ENCODE measurements around the gene HOXB13. TPM values are rescaled to one million over a fixed set of nuclear protein-coding genes. Genes with fewer than 3 reads are reported as not detected.
A peak's percentile ranks its signal among the peaks of the same experiment; 100 is the strongest.

Gene HOXB13
- total RNA-seq = not detected

DNA sequence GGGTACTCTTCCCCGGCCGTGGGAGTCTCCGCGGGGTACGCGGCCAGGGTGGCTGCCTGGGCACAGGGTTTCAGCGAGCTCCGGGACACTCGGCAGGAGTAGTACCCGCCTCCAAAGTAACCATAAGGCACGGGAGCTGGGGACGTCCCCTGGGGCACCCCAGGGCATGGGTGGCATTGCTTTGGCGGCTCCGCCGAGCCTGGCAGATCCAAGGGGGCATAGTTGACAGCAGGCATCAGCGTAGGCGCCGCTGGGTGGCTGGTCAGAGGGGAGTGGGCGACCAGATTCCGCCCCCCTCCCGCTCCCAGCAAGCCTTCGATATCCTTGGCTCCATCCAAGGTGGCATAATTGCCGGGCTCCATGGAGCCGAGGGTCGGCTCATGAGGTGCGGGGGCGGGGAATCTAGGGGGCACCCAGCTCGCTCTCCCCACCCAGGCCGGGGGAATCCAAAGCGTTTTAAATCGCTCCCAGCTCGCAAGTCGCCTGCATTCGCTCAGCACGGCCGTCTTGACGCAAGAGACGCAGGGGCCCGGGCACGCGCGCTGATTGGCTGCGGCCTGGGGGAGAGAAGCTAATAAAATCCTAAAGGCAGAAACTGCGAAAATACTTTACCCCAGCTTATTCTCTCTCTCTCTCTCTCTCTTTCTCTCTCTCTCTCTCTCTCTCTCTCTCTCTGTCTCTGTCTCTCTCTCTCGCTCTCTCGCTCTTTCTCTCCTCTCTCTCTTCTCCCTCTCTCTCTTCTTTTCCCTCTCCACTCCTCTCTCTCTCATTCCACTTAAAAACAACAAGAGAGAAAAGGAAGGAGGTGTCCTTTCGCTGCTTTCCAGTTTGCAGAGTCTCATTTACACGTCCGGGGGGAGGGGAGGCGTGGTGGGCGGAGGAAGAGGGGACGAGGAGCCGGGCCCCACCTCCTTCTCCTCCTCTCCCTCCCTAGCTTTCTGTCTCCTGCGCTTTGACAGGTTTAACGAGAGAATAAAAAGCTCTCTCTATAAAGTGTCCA is at the start of gene HOXB13:
HOXB13 (minus strand) TSS at position 519 of the 1,000 bp plus-strand sequence; CDS start at position 362, 157 bp downstream.
- no peaks in the 10 kb centered on the region for H3K9me3 Mint-ChIP-seq
- H3K27me3 Mint-ChIP-seq = peaks cover 57 to 92% of the 10 kb centered on the region in 2 donors
- peaks cover 25 to 28% of the 10 kb centered on the region in 2 donors for H3K4me1 Mint-ChIP-seq (ENCODE audit: low read depth in 2 of 2)
- H3K36me3 Mint-ChIP-seq = peaks cover 4% of the 10 kb centered on the region
- H3K27ac Mint-ChIP-seq = no peak within 1 kb of the TSS
- H3K4me3 Mint-ChIP-seq = peak within 1 kb of the TSS; percentile 67
- no peak for ATAC-seq
- no peak for DNase-seq (ENCODE audit: low spot score)

DNA sequence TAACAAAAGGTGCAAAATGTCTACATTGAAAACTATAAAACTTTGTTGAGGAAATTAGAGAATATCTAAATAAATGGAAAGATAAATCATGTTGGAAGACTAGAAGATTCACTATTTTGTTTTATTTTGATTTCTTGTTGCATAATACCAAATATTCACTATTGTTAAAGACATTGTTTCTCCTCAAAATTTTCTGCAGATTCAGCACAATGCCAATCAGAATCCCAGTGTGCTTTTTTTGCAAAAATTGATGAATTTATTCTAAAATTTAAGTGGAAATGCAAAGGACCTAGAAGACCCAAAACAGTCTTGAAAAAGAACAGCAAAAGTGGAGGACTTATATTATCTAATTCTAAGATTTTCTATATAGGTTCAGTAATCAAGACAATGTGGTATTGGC is 48.1 kb upstream of the HOXB13 start:
- Mint-ChIP-seq H3K36me3 (no peaks in the 10 kb centered on the region), H3K27ac (no peak overlapping the region), H3K4me1 (ENCODE audit: low read depth in 2 of 2) (no peaks in the 10 kb centered on the region), H3K27me3 (peaks cover 21 to 34% of the 10 kb centered on the region in 2 donors), H3K4me3 (no peak overlapping the region), H3K9me3 (no peaks in the 10 kb centered on the region)
- no peak for DNase-seq (ENCODE audit: low spot score)
- no peak for ATAC-seq

DNA sequence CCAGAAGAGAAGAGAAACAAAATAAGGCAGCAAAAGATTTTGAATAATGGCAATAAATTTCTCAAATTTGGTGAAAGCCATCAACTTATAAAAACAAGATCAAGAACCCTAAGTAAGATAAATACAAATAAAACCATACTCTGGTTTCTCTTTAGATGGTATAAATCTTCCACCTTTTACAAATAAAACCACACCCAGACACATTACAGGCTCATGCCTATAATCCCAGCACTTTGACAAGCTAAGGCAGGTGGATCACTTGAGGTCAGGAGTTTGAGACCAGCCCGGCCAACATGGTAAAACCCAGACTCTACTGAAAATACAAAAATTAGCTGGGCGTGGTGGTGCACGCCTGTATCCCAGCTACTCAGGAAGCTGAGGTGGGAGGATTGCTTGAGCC is 44.7 kb upstream of the HOXB13 start:
- ATAC-seq (no peak), DNase-seq (ENCODE audit: low spot score) (no peak)
- H3K4me3 Mint-ChIP-seq = no peak overlapping the region
- H3K27me3 Mint-ChIP-seq = peaks cover 23 to 28% of the 10 kb centered on the region in 2 donors
- H3K36me3 Mint-ChIP-seq = no peaks in the 10 kb centered on the region
- peaks cover 0 to 4% of the 10 kb centered on the region in 2 donors for H3K4me1 Mint-ChIP-seq (ENCODE audit: low read depth in 2 of 2)
- no peak overlapping the region for H3K27ac Mint-ChIP-seq
- H3K9me3 Mint-ChIP-seq = no peaks in the 10 kb centered on the region

DNA sequence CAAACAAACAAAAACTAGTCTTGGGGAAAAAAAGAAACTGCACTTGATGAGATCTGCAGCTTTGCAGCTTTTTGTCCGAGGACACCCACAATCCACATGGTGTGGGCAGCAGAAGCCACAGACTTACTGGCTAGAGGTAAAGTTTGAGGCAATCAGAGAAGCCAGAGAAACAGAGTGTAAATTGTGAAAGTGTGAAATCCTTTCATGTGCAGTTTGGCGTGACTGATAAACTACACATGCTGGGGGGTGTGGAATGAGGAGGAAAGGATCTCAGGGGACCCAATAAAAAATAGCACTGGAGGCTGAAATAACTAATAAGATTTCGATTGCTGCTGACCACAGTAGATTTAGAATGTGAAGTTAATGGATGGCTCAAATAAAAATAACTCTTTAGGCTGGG is 42.4 kb upstream of the HOXB13 start:
- Mint-ChIP-seq H3K9me3 (no peaks in the 10 kb centered on the region), H3K36me3 (no peaks in the 10 kb centered on the region), H3K4me1 (ENCODE audit: low read depth in 2 of 2) (peaks cover 0 to 4% of the 10 kb centered on the region in 2 donors), H3K4me3 (no peak overlapping the region), H3K27me3 (peaks cover 23% of the 10 kb centered on the region in 2 donors), H3K27ac (no peak overlapping the region)
- ATAC-seq = no peak
- DNase-seq (ENCODE audit: low spot score) = no peak

DNA sequence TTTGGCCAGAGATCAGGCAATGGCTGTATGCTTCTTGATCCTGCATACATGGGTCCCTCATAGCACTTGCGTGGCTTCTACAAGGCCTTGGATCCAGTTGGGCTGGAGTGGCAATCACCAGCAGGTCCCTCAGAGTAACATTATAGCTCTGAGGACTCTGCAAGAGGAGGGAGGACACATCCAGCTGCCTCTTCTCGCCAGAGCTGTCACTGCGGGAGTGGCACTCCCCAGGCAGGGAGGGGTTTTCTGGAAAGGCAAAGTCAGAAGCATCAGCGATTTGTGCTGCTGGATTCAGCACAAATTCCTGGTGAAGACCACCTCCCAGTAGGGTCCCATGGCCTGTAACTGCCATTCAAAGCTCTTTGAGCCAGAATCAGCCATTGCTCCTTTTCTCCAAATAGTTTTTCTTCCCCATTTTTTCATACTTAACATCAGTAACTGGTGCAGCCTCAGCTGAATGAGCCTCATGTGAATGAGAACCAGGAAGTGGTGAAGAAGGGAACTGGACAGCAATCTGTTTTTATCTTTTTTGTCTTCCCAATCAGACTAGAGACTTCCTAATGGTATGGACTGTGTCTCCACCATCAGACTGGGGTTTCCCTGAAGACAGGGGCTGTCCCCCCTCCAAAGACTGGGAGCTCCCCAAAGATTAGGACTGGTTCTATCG is 40.6 kb upstream of the HOXB13 start:
- Mint-ChIP-seq H3K36me3 (no peaks in the 10 kb centered on the region), H3K4me3 (no peak overlapping the region), H3K27ac (no peak overlapping the region), H3K27me3 (peaks cover 18 to 30% of the 10 kb centered on the region in 2 donors), H3K4me1 (ENCODE audit: low read depth in 2 of 2) (peaks cover 0 to 4% of the 10 kb centered on the region in 2 donors), H3K9me3 (no peaks in the 10 kb centered on the region)
- ATAC-seq (no peak), DNase-seq (ENCODE audit: low spot score) (no peak)

DNA sequence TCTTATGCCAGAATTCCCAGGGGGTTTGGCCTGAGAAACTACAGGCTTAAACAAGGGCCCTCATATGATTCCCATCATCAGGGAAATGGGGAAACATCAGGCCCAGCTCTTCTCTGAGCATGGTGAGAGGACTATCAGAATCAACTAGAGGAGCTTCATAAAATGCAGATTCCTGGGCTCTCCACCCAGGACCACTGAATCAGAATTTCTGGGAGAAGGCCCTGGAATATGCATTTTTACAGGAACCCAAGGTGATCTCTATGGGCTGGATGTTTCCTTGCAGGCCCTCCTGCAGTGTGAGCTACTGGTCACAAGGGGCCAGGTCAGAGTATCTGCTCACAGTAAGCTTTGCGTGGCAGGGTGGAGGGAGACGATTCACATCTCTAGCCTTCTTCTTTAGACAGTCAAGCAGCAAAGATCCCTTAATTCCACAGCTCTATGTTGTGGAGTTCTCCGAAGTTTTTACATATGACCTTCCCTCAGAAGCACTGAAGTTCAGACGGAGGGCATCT is 38.8 kb upstream of the HOXB13 start:
- Mint-ChIP-seq H3K9me3 (no peaks in the 10 kb centered on the region), H3K36me3 (no peaks in the 10 kb centered on the region), H3K4me1 (ENCODE audit: low read depth in 2 of 2) (peaks cover 0 to 4% of the 10 kb centered on the region in 2 donors), H3K27ac (no peak overlapping the region), H3K27me3 (peaks cover 26 to 40% of the 10 kb centered on the region in 2 donors), H3K4me3 (no peak overlapping the region)
- ATAC-seq (no peak), DNase-seq (ENCODE audit: low spot score) (no peak)

DNA sequence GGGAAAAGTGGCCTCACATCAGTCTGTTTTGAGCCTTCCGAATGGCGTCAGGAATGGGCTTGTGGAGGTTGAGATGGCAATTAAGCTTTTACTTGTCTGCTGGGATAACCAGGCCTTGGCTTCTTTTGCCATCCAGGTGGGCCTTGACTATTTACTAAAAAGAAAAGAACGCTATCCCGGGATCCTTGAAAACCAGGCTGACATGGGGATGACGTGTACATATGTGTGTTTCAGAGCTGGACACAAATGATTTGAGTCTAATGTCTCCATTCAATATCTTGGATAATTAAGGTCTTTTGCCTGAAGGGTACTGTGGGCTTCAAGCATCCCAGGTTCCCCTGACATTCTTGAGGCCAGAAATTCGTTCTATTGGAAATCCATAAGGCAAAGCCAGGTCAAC is 32.6 kb upstream of the HOXB13 start:
- Mint-ChIP-seq H3K4me3 (no peak overlapping the region), H3K4me1 (ENCODE audit: low read depth in 2 of 2) (no peaks in the 10 kb centered on the region), H3K9me3 (no peaks in the 10 kb centered on the region), H3K27ac (no peak overlapping the region), H3K36me3 (no peaks in the 10 kb centered on the region), H3K27me3 (peaks cover 46 to 63% of the 10 kb centered on the region in 2 donors)
- DNase-seq (ENCODE audit: low spot score) (no peak), ATAC-seq (no peak)

DNA sequence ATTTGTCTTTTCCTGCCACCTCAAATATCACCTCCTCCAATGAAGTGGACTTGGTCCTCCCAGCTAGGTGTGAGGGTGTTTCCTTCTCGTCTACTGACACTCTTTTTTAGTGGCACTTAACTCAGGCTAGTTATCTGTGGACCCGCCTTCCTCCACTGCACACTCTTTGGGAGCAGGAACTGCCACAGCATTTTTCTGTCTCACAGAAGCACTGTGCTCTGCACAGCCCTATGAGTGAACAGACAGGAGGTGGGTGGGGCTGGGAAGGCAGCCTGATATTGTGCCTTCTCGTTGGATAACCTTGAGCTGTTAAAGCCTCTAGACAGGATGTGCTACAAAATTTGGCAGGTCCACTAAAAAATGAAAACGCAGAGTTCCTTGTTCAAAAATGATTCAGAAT is 31.9 kb upstream of the HOXB13 start:
- no peak for DNase-seq (ENCODE audit: low spot score)
- H3K27ac Mint-ChIP-seq = no peak overlapping the region
- no peak for ATAC-seq
- no peaks in the 10 kb centered on the region for H3K36me3 Mint-ChIP-seq
- no peaks in the 10 kb centered on the region for H3K9me3 Mint-ChIP-seq
- H3K4me1 Mint-ChIP-seq (ENCODE audit: low read depth in 2 of 2) = no peaks in the 10 kb centered on the region
- H3K4me3 Mint-ChIP-seq = no peak overlapping the region
- H3K27me3 Mint-ChIP-seq = peaks cover 52 to 67% of the 10 kb centered on the region in 2 donors

DNA sequence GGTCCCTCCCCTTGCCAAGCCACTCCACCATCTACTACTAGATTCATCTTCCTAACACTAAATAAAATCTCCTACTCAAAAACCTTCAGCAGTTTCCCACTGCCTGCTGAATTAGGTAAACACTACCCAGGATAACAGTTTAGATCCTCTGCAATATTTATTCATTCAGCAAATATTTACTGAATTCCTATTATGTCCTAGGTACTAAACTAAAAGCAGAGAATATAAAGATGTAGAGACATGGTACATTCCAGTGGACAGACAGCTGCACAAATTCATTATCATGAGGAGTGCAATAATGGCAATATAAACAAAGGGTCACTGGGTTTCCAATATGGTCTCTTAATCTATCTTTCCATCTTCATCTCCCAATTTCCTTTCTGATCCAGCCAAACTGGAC is 30.7 kb upstream of the HOXB13 start:
- Mint-ChIP-seq H3K9me3 (no peaks in the 10 kb centered on the region), H3K4me1 (ENCODE audit: low read depth in 2 of 2) (peaks cover 0 to 2% of the 10 kb centered on the region in 2 donors), H3K27me3 (peaks cover 54 to 66% of the 10 kb centered on the region in 2 donors), H3K27ac (no peak overlapping the region), H3K4me3 (no peak overlapping the region), H3K36me3 (no peaks in the 10 kb centered on the region)
- DNase-seq (ENCODE audit: low spot score) = no peak
- no peak for ATAC-seq

DNA sequence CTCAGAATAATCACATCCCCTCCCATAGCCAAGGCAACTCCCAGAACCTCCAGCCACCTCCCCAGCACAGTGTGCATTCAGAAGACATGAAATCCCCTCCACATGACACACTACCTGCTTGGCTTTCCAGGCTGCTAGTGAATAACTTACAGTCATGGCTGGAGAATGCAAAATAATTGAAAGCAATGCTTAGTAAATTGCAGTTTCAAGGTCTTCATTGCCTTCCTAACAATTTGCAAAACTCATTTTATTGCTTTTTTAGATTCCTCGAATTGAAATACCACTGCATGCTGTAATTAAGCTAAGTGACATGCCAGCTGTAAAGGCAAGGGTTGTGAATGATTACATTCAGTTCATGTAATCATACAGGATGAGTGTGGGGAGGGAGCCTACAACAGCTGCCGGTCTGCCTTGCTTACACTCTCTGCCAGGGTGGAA is 29.0 kb upstream of the HOXB13 start:
- DNase-seq (ENCODE audit: low spot score) = no peak
- Mint-ChIP-seq H3K4me3 (no peak overlapping the region), H3K27me3 (peaks cover 58 to 66% of the 10 kb centered on the region in 2 donors), H3K4me1 (ENCODE audit: low read depth in 2 of 2) (peaks cover 0 to 2% of the 10 kb centered on the region in 2 donors), H3K27ac (no peak overlapping the region), H3K36me3 (no peaks in the 10 kb centered on the region), H3K9me3 (no peaks in the 10 kb centered on the region)
- ATAC-seq = no peak

DNA sequence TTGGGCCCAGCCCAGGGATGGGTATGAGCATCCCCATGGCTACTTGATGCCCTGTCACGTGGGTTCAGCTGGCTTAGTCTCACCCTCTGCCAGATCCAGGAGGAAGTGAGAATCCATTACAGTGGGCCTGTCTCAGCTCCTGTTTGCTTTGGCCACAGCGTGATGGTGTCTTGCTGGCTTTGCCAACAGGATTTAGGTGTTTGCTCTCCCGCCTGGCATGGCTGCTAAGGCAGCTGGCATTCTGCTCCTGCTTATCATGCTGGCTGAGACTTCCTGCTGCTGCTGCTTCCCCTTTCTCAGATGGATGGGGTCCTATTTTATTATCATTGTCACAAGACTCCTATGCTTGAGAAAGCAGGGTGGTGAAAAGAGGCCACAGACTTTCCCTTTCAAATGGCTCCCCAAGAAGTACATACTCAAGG is 28.3 kb upstream of the HOXB13 start:
- peaks cover 0 to 2% of the 10 kb centered on the region in 2 donors for H3K4me1 Mint-ChIP-seq (ENCODE audit: low read depth in 2 of 2)
- no peak for ATAC-seq

DNA sequence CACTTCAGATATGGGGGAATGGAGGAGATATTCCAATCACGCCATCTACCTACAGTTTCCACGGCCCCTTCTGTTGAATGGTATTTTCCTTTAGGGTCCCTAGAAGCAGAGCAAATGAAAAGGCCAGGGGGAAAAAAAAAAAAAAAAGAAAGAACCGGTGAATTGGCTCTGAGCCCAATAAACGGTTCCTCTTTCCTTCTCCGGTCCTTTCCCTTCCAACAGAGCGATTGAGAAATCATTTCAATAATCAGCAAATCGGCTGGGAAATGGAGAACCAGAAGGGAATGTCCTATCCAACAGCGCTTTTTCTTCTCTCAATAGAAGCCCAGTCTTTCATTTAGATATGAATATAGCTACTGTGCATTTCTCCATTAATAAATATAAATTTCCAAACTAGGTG is 26.8 kb upstream of the HOXB13 start:
- H3K4me1 Mint-ChIP-seq (ENCODE audit: low read depth in 2 of 2) = peaks cover 0 to 2% of the 10 kb centered on the region in 2 donors
- H3K9me3 Mint-ChIP-seq = no peaks in the 10 kb centered on the region
- no peak overlapping the region for H3K4me3 Mint-ChIP-seq
- DNase-seq (ENCODE audit: low spot score) (no peak), ATAC-seq (no peak)
- H3K27ac Mint-ChIP-seq = no peak overlapping the region
- peaks cover 58 to 68% of the 10 kb centered on the region in 2 donors for H3K27me3 Mint-ChIP-seq
- no peaks in the 10 kb centered on the region for H3K36me3 Mint-ChIP-seq

More for the DNA sequence above, 28.3 kb upstream of the HOXB13 start:
- DNase-seq (ENCODE audit: low spot score) = no peak
- no peaks in the 10 kb centered on the region for H3K9me3 Mint-ChIP-seq
- no peak overlapping the region for H3K4me3 Mint-ChIP-seq
- peaks cover 57 to 66% of the 10 kb centered on the region in 2 donors for H3K27me3 Mint-ChIP-seq
- no peak overlapping the region for H3K27ac Mint-ChIP-seq
- H3K36me3 Mint-ChIP-seq = no peaks in the 10 kb centered on the region

DNA sequence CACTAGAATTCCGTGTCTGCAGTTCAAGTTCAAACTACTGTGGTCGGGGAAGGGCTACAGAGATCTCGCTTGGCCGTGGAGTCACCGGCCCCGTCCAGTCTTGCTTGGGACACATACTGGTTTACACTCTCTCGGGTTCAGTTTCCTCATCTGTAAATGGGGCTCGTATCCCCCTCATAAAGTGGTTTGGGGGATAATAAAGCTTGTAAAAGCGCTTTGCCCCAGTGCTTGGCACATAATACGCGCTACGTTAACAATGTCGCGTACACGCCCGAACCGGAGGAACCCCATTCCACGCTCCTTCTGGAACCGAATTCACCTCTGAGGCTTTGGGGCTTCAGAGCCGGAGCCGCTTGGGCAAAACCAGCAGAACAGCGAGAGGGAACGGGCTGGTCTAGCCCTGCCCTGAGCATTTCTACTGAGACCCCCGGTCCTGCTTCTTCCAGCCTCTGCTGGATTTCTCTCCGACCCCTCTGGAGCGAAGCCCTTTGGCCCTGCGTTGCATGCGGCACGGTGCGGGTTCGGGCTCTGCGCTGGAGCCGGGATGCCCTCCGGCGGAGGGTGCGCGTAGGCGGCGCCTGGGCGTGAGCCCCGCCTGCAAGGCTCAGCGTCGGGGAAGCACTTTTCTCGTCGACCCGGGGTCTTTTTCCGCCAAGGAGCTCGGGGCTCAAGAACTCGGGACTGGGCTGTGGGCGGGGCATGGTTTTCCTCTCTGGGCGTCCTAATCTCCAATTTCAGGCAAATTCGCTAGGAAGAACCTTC is 26.1 kb upstream of the HOXB13 start:
- ATAC-seq = no peak
- peaks cover 57 to 67% of the 10 kb centered on the region in 2 donors for H3K27me3 Mint-ChIP-seq
- peaks cover 0 to 2% of the 10 kb centered on the region in 2 donors for H3K4me1 Mint-ChIP-seq (ENCODE audit: low read depth in 2 of 2)
- no peaks in the 10 kb centered on the region for H3K36me3 Mint-ChIP-seq
- no peaks in the 10 kb centered on the region for H3K9me3 Mint-ChIP-seq
- no peak overlapping the region for H3K4me3 Mint-ChIP-seq
- no peak for DNase-seq (ENCODE audit: low spot score)
- H3K27ac Mint-ChIP-seq = no peak overlapping the region

Measured in natural killer cell treated with Interleukin-12 subunit alpha and Interleukin-12 subunit beta and Interleukin-15 and Interleukin-18, amount 100 ng/mL, for 72 hours (primary cell).